ENCODE measurements around the gene GSE1.

The GSE1 gene

GRCh38 chr16:85574672-85575475 lies 38.2 kb upstream of the GSE1 start:
- no peak for DNase-seq

- DNase-seq: no peak
These were observed 37.2 kb upstream of the GSE1 start for GRCh38 chr16:85575920-85576319.

GRCh38 chr16:85576944-85577343 lies 36.2 kb upstream of the GSE1 start:
- DNase-seq: no peak

GRCh38 chr16:85577899-85578598 lies 35.1 kb upstream of the GSE1 start:
- no peak for DNase-seq

GRCh38 chr16:85578599-85578948 lies 34.5 kb upstream of the GSE1 start:
- DNase-seq: no peak

- no peak for DNase-seq
These were observed 33.9 kb upstream of the GSE1 start for GRCh38 chr16:85579191-85579590.

GRCh38 chr16:85579923-85580580 lies 33.1 kb upstream of the GSE1 start:
- no peak for DNase-seq

- no peak for DNase-seq
These were observed 32.4 kb upstream of the GSE1 start for GRCh38 chr16:85580684-85581083.

- DNase-seq: no peak
These were observed 30.7 kb upstream of the GSE1 start for GRCh38 chr16:85582229-85582991.

- DNase-seq: no peak
These were observed 29.5 kb upstream of the GSE1 start for GRCh38 chr16:85583491-85584181.

GRCh38 chr16:85584267-85584666 lies 28.9 kb upstream of the GSE1 start:
- DNase-seq: no peak

GRCh38 chr16:85584819-85585282 lies 28.3 kb upstream of the GSE1 start:
- DNase-seq: no peak

GRCh38 chr16:85585711-85586110 lies 27.4 kb upstream of the GSE1 start:
- DNase-seq: no peak

GRCh38 chr16:85586380-85587104 lies 26.6 kb upstream of the GSE1 start:
- no peak for DNase-seq

- no peak for DNase-seq
These were observed 25.2 kb upstream of the GSE1 start for GRCh38 chr16:85587762-85588556.

- DNase-seq: no peak
These were observed 24.3 kb upstream of the GSE1 start for GRCh38 chr16:85588562-85589503.

- DNase-seq: no peak
These were observed 23.2 kb upstream of the GSE1 start for GRCh38 chr16:85589688-85590505.

GRCh38 chr16:85590506-85590832 lies 22.7 kb upstream of the GSE1 start:
- DNase-seq: no peak

- DNase-seq: no peak
These were observed 21.7 kb upstream of the GSE1 start for GRCh38 chr16:85591381-85591780.
